OCI-LY1 (cell line): ENCODE data around the gene C3orf33.
"Not testable (repeated sequence)": the region's sequence is repeated elsewhere in the genome, so short reads cannot be mapped to it uniquely, and the experiment has no call there.

Experiments used
- H2AFZ ChIP-seq: fragments of 200-600 bp; sonication (generic), shearing (Covaris generic); 2 replicates; pipeline ENCODE4 v1.6.0; 2014; ENCODE audit warnings: antibody characterized with exemption, mild to moderate bottlenecking, low read length
- H3F3A ChIP-seq: fragments of 200-600 bp; sonication (generic), shearing (Covaris generic); 2 replicates; pipeline ENCODE4 v1.6.0; 2014; ENCODE audit warnings: mild to moderate bottlenecking, antibody characterized with exemption, low read length, moderate library complexity; ENCODE audit not compliant: insufficient read depth
- H3K27ac ChIP-seq: fragments of 200-600 bp; sonication (generic); 2 replicates; pipeline ENCODE4 v1.5.1; 2014; ENCODE audit warnings: low read length, mixed run types, mild to moderate bottlenecking, low read depth; ENCODE audit not compliant: poor library complexity, severe bottlenecking
- H3K27me3 ChIP-seq: fragments of 200-600 bp; sonication (generic); 2 replicates; pipeline ENCODE4 v1.6.0; 2014; ENCODE audit warnings: antibody characterized with exemption, mild to moderate bottlenecking, low read length, moderate library complexity; ENCODE audit not compliant: insufficient read depth
- H3K36me3 ChIP-seq: fragments of 200-600 bp; sonication (generic); 2 replicates; pipeline ENCODE4 v1.6.1; 2014; ENCODE audit warnings: mild to moderate bottlenecking, antibody characterized with exemption, low read length, moderate library complexity, mixed read lengths; ENCODE audit not compliant: insufficient read depth
- H3K4me1 ChIP-seq: fragments of 200-600 bp; sonication (generic); 2 replicates; pipeline ENCODE4 v1.5.1; 2014; ENCODE audit warnings: mild to moderate bottlenecking, low read length, moderate library complexity; ENCODE audit not compliant: insufficient read depth, severe bottlenecking
- H3K4me2 ChIP-seq: fragments of 200-600 bp; sonication (generic), shearing (Covaris generic); 2 replicates; pipeline ENCODE4 v1.6.1; 2014; ENCODE audit warnings: low read length
- H3K4me3 ChIP-seq: fragments of 200-600 bp; sonication (generic); 2 replicates; pipeline ENCODE4 v1.5.1; 2014; ENCODE audit warnings: low read length, low read depth, mild to moderate bottlenecking, mixed read lengths; ENCODE audit not compliant: poor library complexity, severe bottlenecking
- H3K79me2 ChIP-seq: fragments of 200-600 bp; shearing (Covaris generic); 2 replicates; pipeline ENCODE4 v1.6.1; 2016; ENCODE audit warnings: mixed run types, low read length, mixed read lengths; ENCODE audit not compliant: insufficient read depth
- H3K9ac ChIP-seq: fragments of 200-600 bp; sonication (generic), shearing (Covaris generic); 2 replicates; pipeline ENCODE4 v1.6.1; 2014; ENCODE audit warnings: mild to moderate bottlenecking, low read length, mixed read lengths
- H3K9me2 ChIP-seq: fragments of 200-600 bp; sonication (generic), shearing (Covaris generic); 2 replicates; pipeline ENCODE4 v1.6.1; 2014; ENCODE audit warnings: low read depth, mild to moderate bottlenecking, low read length, mixed read lengths
- H3K9me3 ChIP-seq: fragments of 200-600 bp; shearing (Covaris generic); 2 replicates; pipeline ENCODE4 v1.6.1; 2014; ENCODE audit warnings: low read length, mixed read lengths
- H4K20me1 ChIP-seq: fragments of 200-600 bp; sonication (generic), shearing (Covaris generic); 2 replicates; pipeline ENCODE4 v1.6.0; 2016; ENCODE audit warnings: mild to moderate bottlenecking, low read length; ENCODE audit not compliant: insufficient read depth
- CTCF ChIP-seq: fragments of 200-600 bp; sonication (generic), shearing (Covaris generic); IDR thresholded peaks from 2 replicates; pipeline ENCODE4 v1.5.1; 2017; ENCODE audit warnings: mild to moderate bottlenecking, antibody characterized with exemption, low read length, moderate library complexity, mixed read lengths
- EZH2 ChIP-seq: fragments of 200-600 bp; sonication (generic), shearing (Covaris generic); IDR thresholded peaks from 2 replicates; pipeline ENCODE4 v1.8.0; 2017; ENCODE audit warnings: borderline replicate concordance, mixed run types, mild to moderate bottlenecking, antibody characterized with exemption, low read length, moderate library complexity, mixed read lengths

The C3orf33 gene

GRCh38 chr3:155835341-155836071 is 29.4 kb upstream of the C3orf33 start:
- Histone ChIP-seq H3K27ac (no peak overlapping the region), H3K36me3 (peaks cover 15% of the 10 kb centered on the region), H3K9me3 (no peaks in the 10 kb centered on the region), H3F3A (no peaks in the 10 kb centered on the region), H3K4me2 (no peak overlapping the region), H3K27me3 (no peaks in the 10 kb centered on the region), H3K79me2 (no peaks in the 10 kb centered on the region), H3K4me3 (no peak overlapping the region), H4K20me1 (no peaks in the 10 kb centered on the region), H3K9me2 (no peaks in the 10 kb centered on the region), H3K4me1 (no peaks in the 10 kb centered on the region), H3K9ac (no peak overlapping the region), H2AFZ (no peak overlapping the region)
- TF ChIP-seq EZH2 (no peak), CTCF (no peak)

GRCh38 chr3:155828490-155829098 is 22.5 kb upstream of the C3orf33 start:
- H4K20me1 ChIP-seq, H3K9me2 ChIP-seq, H3K4me1 ChIP-seq, H3K27me3 ChIP-seq, H3K9ac ChIP-seq, H3K4me2 ChIP-seq, H3K27ac ChIP-seq, H3K79me2 ChIP-seq, H3K9me3 ChIP-seq, H2AFZ ChIP-seq, H3K4me3 ChIP-seq, H3F3A ChIP-seq: not testable (repeated sequence)
- H3K36me3 ChIP-seq = peaks cover 27% of the 10 kb centered on the region; the same call in 1 of the 2 replicates

- Histone ChIP-seq H3K9me3 (no peaks in the 10 kb centered on the region), H3K4me1 (no peaks in the 10 kb centered on the region), H3K79me2 (no peaks in the 10 kb centered on the region), H3K9me2 (no peaks in the 10 kb centered on the region), H3K4me3 (no peak overlapping the region), H2AFZ (no peak overlapping the region), H3K36me3 (no peaks in the 10 kb centered on the region), H3K27me3 (no peaks in the 10 kb centered on the region), H3F3A (no peaks in the 10 kb centered on the region), H3K4me2 (no peak overlapping the region), H3K27ac (no peak overlapping the region), H3K9ac (no peak overlapping the region), H4K20me1 (no peaks in the 10 kb centered on the region)
- TF ChIP-seq CTCF (no peak), EZH2 (no peak)
These were observed 9.0 kb upstream of the C3orf33 start for GRCh38 chr3:155815030-155815545.

GRCh38 chr3:155813224-155813623 is 7.1 kb upstream of the C3orf33 start:
- H3F3A ChIP-seq, H3K9me3 ChIP-seq, H3K79me2 ChIP-seq, H3K4me2 ChIP-seq, H3K27me3 ChIP-seq, H3K9me2 ChIP-seq, H3K9ac ChIP-seq, H2AFZ ChIP-seq, H4K20me1 ChIP-seq, H3K36me3 ChIP-seq, H3K4me3 ChIP-seq, H3K27ac ChIP-seq, H3K4me1 ChIP-seq: not testable (repeated sequence)
